CD4-positive, CD25-positive, alpha-beta regulatory T cell (primary cell): ENCODE measurements around the gene PRDX5. TPM values are rescaled to one million over a fixed set of nuclear protein-coding genes. Genes with fewer than 3 reads are reported as not detected.
"Not testable (repeated sequence)": the region's sequence is repeated elsewhere in the genome, so short reads cannot be mapped to it uniquely, and the experiment has no call there.

ENCODE experiments used
- ATAC-seq, 2 donors: fragments of 150-1000 bp; cut with Tn5 transposase; one replicate each; pipeline ENCODE4 v1.10.0; 2021; ENCODE audit warnings: low read depth in 2 of 2, moderate number of reproducible peaks in 2 of 2, moderate library complexity in 1 of 2
- DNase-seq, 3 donors: peaks; one replicate each; pipeline versions ENCODE4 v3.0.0 to v3.0.0-alpha.2; 2012 to 2022; ENCODE audit warnings: mixed read lengths in 1 of 3
- H3K27ac ChIP-seq: one replicate; pipeline ENCODE4 v1.7.0; 2013; ENCODE audit warnings: mild to moderate bottlenecking, low read length; ENCODE audit not compliant: insufficient read depth, poor library complexity, severe bottlenecking
- H3K27me3 ChIP-seq: one replicate; pipeline ENCODE4 v1.7.0; 2013; ENCODE audit warnings: low read length; ENCODE audit not compliant: control insufficient read depth, insufficient read depth
- H3K36me3 ChIP-seq: one replicate; pipeline ENCODE4 v1.7.0; 2013; ENCODE audit warnings: mild to moderate bottlenecking, low read length, moderate library complexity; ENCODE audit not compliant: control insufficient read depth, insufficient read depth
- H3K4me1 ChIP-seq: 2 replicates; pipeline ENCODE4 v1.7.0; 2013; ENCODE audit warnings: mild to moderate bottlenecking, low read length; ENCODE audit not compliant: insufficient read depth, control insufficient read depth, poor library complexity, severe bottlenecking
- H3K4me3 ChIP-seq: one replicate; pipeline ENCODE4 v1.7.0; 2013; ENCODE audit warnings: low read depth, mild to moderate bottlenecking, low read length, moderate library complexity
- H3K9me3 ChIP-seq, 2 experiments: 1 replicate in 1 of 2; 2 replicates in 1 of 2; pipeline ENCODE4 v1.7.0; 2013; ENCODE audit warnings: low read length in 2 of 2, mild to moderate bottlenecking in 1 of 2, moderate library complexity in 1 of 2; ENCODE audit not compliant: control insufficient read depth in 2 of 2
- H3K27ac Mint-ChIP-seq, 3 donors: one replicate each; pipeline ENCODE4 v1.8.0; 2020 to 2022; ENCODE audit warnings: mild to moderate bottlenecking in 3 of 3, mixed read lengths in 3 of 3, moderate library complexity in 2 of 3
- H3K27me3 Mint-ChIP-seq: one replicate; pipeline ENCODE4 v1.8.0; 2022; ENCODE audit warnings: mild to moderate bottlenecking, mixed read lengths
- H3K36me3 Mint-ChIP-seq: one replicate; pipeline ENCODE4 v1.8.0; 2020; ENCODE audit warnings: mixed read lengths
- H3K4me1 Mint-ChIP-seq, 4 donors: one replicate each; pipeline ENCODE4 v1.8.0; 2020 to 2022; ENCODE audit warnings: mixed read lengths in 4 of 4, mild to moderate bottlenecking in 1 of 4
- H3K4me3 Mint-ChIP-seq, 4 donors: one replicate each; pipeline ENCODE4 v1.8.0; 2020 to 2022; ENCODE audit warnings: mild to moderate bottlenecking in 4 of 4, mixed read lengths in 4 of 4, moderate library complexity in 3 of 4
- H3K9me3 Mint-ChIP-seq, 7 donors: one replicate each; pipeline ENCODE4 v1.8.0; 2020 to 2022; ENCODE audit warnings: mixed read lengths in 7 of 7, mild to moderate bottlenecking in 3 of 7, moderate library complexity in 2 of 7
- polyA plus RNA-seq, 4 donors: library from polyadenylated mRNA; unstranded; fragments of 300-500 nt; fragmentation: Illumina TruSeq; gene quantifications; one replicate each; pipeline ENCODE4 v1.2.3, GENCODE V29; 2021
- total RNA-seq: library from RNA; stranded (reverse); gene quantifications from one replicate; pipeline ENCODE4 v1.2.3, GENCODE V29; 2022

PRDX5 gene
- total and polyA plus RNA-seq, 5 donors from 2014 or later = 40.1 to 217 (median 181) TPM

GRCh38 chr11:64306563-64306875, 11.4 kb upstream of the PRDX5 start:
- peak overlapping the region in 2 of 3 donors; percentile 95 to 96 for H3K27ac Mint-ChIP-seq
- H3K36me3 ChIP-seq = no peaks in the 10 kb centered on the region
- peak overlapping the region; percentile 77 for H3K4me3 ChIP-seq
- H3K9me3 ChIP-seq = no peaks in the 10 kb centered on the region
- no peak for DNase-seq
- ATAC-seq = no peak
- H3K9me3 Mint-ChIP-seq = no peaks in the 10 kb centered on the region
- peak overlapping the region; percentile 79 for H3K27ac ChIP-seq
- no peaks in the 10 kb centered on the region for H3K36me3 Mint-ChIP-seq
- H3K27me3 Mint-ChIP-seq = peaks cover 9% of the 10 kb centered on the region
- H3K4me3 Mint-ChIP-seq = peak overlapping the region; percentile 95 to 99 (median 97)
- H3K4me1 Mint-ChIP-seq = peaks cover 8 to 40% (median 14%) of the 10 kb centered on the region in 4 donors
- H3K4me1 ChIP-seq = peaks cover 26% of the 10 kb centered on the region
- H3K27me3 ChIP-seq = no peaks in the 10 kb centered on the region

- H3K27ac Mint-ChIP-seq = peak overlapping the region; percentile 8 to 96 (median 95)
- peaks cover 8 to 36% (median 14%) of the 10 kb centered on the region in 4 donors for H3K4me1 Mint-ChIP-seq
Observed at GRCh38 chr11:64306876-64307622, 10.9 kb upstream of the PRDX5 start.

GRCh38 chr11:64307795-64308194, 10.1 kb upstream of the PRDX5 start:
- H3K27me3 ChIP-seq, H3K27ac ChIP-seq, H3K9me3 ChIP-seq, H3K36me3 ChIP-seq, H3K9me3 Mint-ChIP-seq, H3K36me3 Mint-ChIP-seq, DNase-seq, H3K4me3 ChIP-seq, H3K27me3 Mint-ChIP-seq, ATAC-seq: not testable (repeated sequence)
- Mint-ChIP-seq H3K4me3 (peak overlapping the region; percentile 46 to 75 (median 68)), H3K4me1 (peaks cover 10 to 43% (median 16%) of the 10 kb centered on the region in 4 donors), H3K27ac (peak overlapping the region in 1 of 3 donors; percentile 71)
- peaks cover 26% of the 10 kb centered on the region for H3K4me1 ChIP-seq

More at GRCh38 chr11:64306876-64307622, 10.9 kb upstream of the PRDX5 start:
- Histone ChIP-seq H3K4me1 (peaks cover 26% of the 10 kb centered on the region), H3K27me3 (no peaks in the 10 kb centered on the region), H3K36me3 (no peaks in the 10 kb centered on the region), H3K9me3 (no peaks in the 10 kb centered on the region), H3K27ac (peak overlapping the region; percentile 79), H3K4me3 (peak overlapping the region; percentile 77)
- ATAC-seq = no peak
- H3K36me3 Mint-ChIP-seq = no peaks in the 10 kb centered on the region
- no peaks in the 10 kb centered on the region for H3K9me3 Mint-ChIP-seq
- peak overlapping the region; percentile 70 to 97 (median 96) for H3K4me3 Mint-ChIP-seq
- no peak for DNase-seq
- peaks cover 9% of the 10 kb centered on the region for H3K27me3 Mint-ChIP-seq

- Histone ChIP-seq H3K27ac (no peak overlapping the region), H3K4me3 (no peak overlapping the region), H3K36me3 (peaks cover 4% of the 10 kb centered on the region), H3K4me1 (peaks cover 15% of the 10 kb centered on the region), H3K27me3 (no peaks in the 10 kb centered on the region), H3K9me3 (no peaks in the 10 kb centered on the region)
- peaks cover 0 to 42% (median 19%) of the 10 kb centered on the region in 4 donors for H3K4me1 Mint-ChIP-seq
- H3K4me3 Mint-ChIP-seq = peak overlapping the region in 1 of 4 donors; percentile 92
- H3K27ac Mint-ChIP-seq = peak overlapping the region in 2 of 3 donors; percentile 62 to 73
- H3K36me3 Mint-ChIP-seq = peaks cover 14% of the 10 kb centered on the region
- peaks cover 0 to 2% (median 0%) of the 10 kb centered on the region in 7 donors for H3K9me3 Mint-ChIP-seq
- no peak for DNase-seq
- H3K27me3 Mint-ChIP-seq = no peaks in the 10 kb centered on the region
- no peak for ATAC-seq
Observed at GRCh38 chr11:64312947-64313346, 5.0 kb upstream of the PRDX5 start.

GRCh38 chr11:64313491-64314145, 4.3 kb upstream of the PRDX5 start:
- peaks cover 4% of the 10 kb centered on the region for H3K36me3 ChIP-seq
- no peak overlapping the region for H3K27ac ChIP-seq

GRCh38 chr11:64314146-64314804, 3.6 kb upstream of the PRDX5 start:
- Histone ChIP-seq H3K4me3 (no peak overlapping the region), H3K4me1 (peaks cover 27% of the 10 kb centered on the region), H3K27ac (no peak overlapping the region), H3K27me3 (no peaks in the 10 kb centered on the region), H3K9me3 (no peaks in the 10 kb centered on the region), H3K36me3 (peaks cover 4% of the 10 kb centered on the region)
- Mint-ChIP-seq H3K9me3 (peaks cover 0 to 2% (median 0%) of the 10 kb centered on the region in 7 donors), H3K27me3 (no peaks in the 10 kb centered on the region), H3K36me3 (peaks cover 14% of the 10 kb centered on the region), H3K4me3 (peak overlapping the region in 1 of 4 donors; percentile 80), H3K4me1 (peaks cover 0 to 53% (median 26%) of the 10 kb centered on the region in 4 donors), H3K27ac (peak overlapping the region in 1 of 3 donors; percentile 81)
- DNase-seq (no peak), ATAC-seq (no peak)

More at GRCh38 chr11:64313491-64314145, 4.3 kb upstream of the PRDX5 start:
- Histone ChIP-seq H3K4me1 (peaks cover 20% of the 10 kb centered on the region), H3K27me3 (no peaks in the 10 kb centered on the region), H3K4me3 (no peak overlapping the region), H3K9me3 (no peaks in the 10 kb centered on the region)
- H3K36me3 Mint-ChIP-seq = peaks cover 14% of the 10 kb centered on the region
- H3K4me1 Mint-ChIP-seq = peaks cover 0 to 48% (median 21%) of the 10 kb centered on the region in 4 donors
- DNase-seq = no peak
- H3K4me3 Mint-ChIP-seq = peak overlapping the region in 2 of 4 donors; percentile 31 to 92
- peak overlapping the region in 1 of 3 donors; percentile 62 for H3K27ac Mint-ChIP-seq
- no peaks in the 10 kb centered on the region for H3K27me3 Mint-ChIP-seq
- peaks cover 0 to 2% (median 0%) of the 10 kb centered on the region in 7 donors for H3K9me3 Mint-ChIP-seq
- no peak for ATAC-seq

GRCh38 chr11:64314805-64315561, 2.9 kb upstream of the PRDX5 start:
- ATAC-seq = no peak
- no peaks in the 10 kb centered on the region for H3K27me3 Mint-ChIP-seq
- H3K27ac Mint-ChIP-seq = peak overlapping the region in 1 of 3 donors; percentile 26
- peaks cover 31% of the 10 kb centered on the region for H3K4me1 ChIP-seq
- no peak overlapping the region for H3K4me3 ChIP-seq
- no peaks in the 10 kb centered on the region for H3K27me3 ChIP-seq
- DNase-seq = no peak
- H3K36me3 ChIP-seq = peaks cover 4% of the 10 kb centered on the region
- H3K36me3 Mint-ChIP-seq = peaks cover 14% of the 10 kb centered on the region
- peaks cover 0 to 2% (median 0%) of the 10 kb centered on the region in 7 donors for H3K9me3 Mint-ChIP-seq
- no peak overlapping the region for H3K27ac ChIP-seq
- H3K4me1 Mint-ChIP-seq = peaks cover 0 to 59% (median 29%) of the 10 kb centered on the region in 4 donors
- peak overlapping the region in 2 of 4 donors; percentile 24 to 80 for H3K4me3 Mint-ChIP-seq
- no peaks in the 10 kb centered on the region for H3K9me3 ChIP-seq
